ENCODE measurements around the gene RNF182. TPM values are rescaled to one million over a fixed set of nuclear protein-coding genes. Genes with fewer than 3 reads are reported as not detected.

RNF182 gene
- polyA plus RNA-seq, 3 donors: not detected

DNA sequence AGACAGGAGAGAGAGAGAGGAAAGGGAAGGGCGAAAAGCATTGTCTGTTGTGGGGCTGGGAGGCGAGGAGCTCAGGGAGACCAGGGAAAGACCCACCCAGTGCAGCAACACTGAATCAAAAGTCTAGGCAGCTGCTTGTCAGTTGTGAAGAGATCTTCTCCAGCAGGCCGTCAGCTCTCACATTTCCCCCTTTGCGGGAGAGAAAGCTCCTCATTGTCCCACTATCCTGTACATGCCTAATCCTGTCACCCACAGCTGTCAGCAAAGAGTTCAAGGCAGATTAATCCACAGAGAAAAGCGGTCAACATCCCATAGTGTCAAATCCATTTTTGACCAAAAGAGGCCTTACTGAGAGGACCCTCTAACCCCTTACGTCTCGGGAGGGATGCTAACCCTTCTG lies 27.3 kb downstream of the RNF182 start:
- Mint-ChIP-seq H3K4me1 (no peaks in the 10 kb centered on the region), H3K36me3 (no peaks in the 10 kb centered on the region), H3K27ac (no peak overlapping the region), H3K4me3 (no peak overlapping the region), H3K27me3 (ENCODE audit: low read depth in 3 of 3) (peaks cover 0 to 3% (median 0%) of the 10 kb centered on the region in 3 donors), H3K9me3 (peaks cover 0 to 7% (median 5%) of the 10 kb centered on the region in 7 donors)
- Histone ChIP-seq H3K9me3 (replicated peaks in 1 of 2; ENCODE audit: control insufficient read depth in 1 of 2, insufficient read depth in 1 of 2, low read length in 2 of 2) (peaks cover 0 to 4% of the 10 kb centered on the region in 2 donors), H3K4me3 (replicated peaks in 1 of 3; ENCODE audit: low read depth in 2 of 3, low read length in 3 of 3) (no peak overlapping the region), H3K27me3 (ENCODE audit: control insufficient read depth in 2 of 2, insufficient read depth in 2 of 2, low read length in 2 of 2) (no peaks in the 10 kb centered on the region), H3K79me2 (ENCODE audit: insufficient read depth, low read length) (no peaks in the 10 kb centered on the region), H3K4me2 (replicated peaks; ENCODE audit: extremely low read depth, low read length, poor library complexity, severe bottlenecking) (no peak overlapping the region), H3K4me1 (ENCODE audit: control insufficient read depth in 1 of 2, insufficient read depth in 2 of 2, low read length in 2 of 2) (no peaks in the 10 kb centered on the region), H3K36me3 (replicated peaks in 1 of 2; ENCODE audit: control insufficient read depth in 1 of 2, insufficient read depth in 2 of 2, low read length in 2 of 2) (no peaks in the 10 kb centered on the region), H4K20me1 (ENCODE audit: insufficient read depth, low read length) (no peaks in the 10 kb centered on the region), H3K27ac (ENCODE audit: low read depth in 1 of 2, low read length in 2 of 2) (no peak overlapping the region), H3K9ac (ENCODE audit: insufficient read depth, low read length, poor library complexity, severe bottlenecking) (no peak overlapping the region), H2AFZ (ENCODE audit: insufficient read depth, low read depth, low read length, poor library complexity, severe bottlenecking) (no peak overlapping the region)
- TF ChIP-seq, protein P1, sequence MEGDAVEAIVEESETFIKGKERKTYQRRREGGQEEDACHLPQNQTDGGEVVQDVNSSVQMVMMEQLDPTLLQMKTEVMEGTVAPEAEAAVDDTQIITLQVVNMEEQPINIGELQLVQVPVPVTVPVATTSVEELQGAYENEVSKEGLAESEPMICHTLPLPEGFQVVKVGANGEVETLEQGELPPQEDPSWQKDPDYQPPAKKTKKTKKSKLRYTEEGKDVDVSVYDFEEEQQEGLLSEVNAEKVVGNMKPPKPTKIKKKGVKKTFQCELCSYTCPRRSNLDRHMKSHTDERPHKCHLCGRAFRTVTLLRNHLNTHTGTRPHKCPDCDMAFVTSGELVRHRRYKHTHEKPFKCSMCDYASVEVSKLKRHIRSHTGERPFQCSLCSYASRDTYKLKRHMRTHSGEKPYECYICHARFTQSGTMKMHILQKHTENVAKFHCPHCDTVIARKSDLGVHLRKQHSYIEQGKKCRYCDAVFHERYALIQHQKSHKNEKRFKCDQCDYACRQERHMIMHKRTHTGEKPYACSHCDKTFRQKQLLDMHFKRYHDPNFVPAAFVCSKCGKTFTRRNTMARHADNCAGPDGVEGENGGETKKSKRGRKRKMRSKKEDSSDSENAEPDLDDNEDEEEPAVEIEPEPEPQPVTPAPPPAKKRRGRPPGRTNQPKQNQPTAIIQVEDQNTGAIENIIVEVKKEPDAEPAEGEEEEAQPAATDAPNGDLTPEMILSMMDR (IDR thresholded peaks at IDR 0.05): no peak
- intact Hi-C loops (cut with micrococcal nuclease): no loop called here
- 98% methylated on average over 5 of the region's 7 CpGs for WGBS (ENCODE audit: insufficient coverage)
- no peak for DNase-seq

DNA sequence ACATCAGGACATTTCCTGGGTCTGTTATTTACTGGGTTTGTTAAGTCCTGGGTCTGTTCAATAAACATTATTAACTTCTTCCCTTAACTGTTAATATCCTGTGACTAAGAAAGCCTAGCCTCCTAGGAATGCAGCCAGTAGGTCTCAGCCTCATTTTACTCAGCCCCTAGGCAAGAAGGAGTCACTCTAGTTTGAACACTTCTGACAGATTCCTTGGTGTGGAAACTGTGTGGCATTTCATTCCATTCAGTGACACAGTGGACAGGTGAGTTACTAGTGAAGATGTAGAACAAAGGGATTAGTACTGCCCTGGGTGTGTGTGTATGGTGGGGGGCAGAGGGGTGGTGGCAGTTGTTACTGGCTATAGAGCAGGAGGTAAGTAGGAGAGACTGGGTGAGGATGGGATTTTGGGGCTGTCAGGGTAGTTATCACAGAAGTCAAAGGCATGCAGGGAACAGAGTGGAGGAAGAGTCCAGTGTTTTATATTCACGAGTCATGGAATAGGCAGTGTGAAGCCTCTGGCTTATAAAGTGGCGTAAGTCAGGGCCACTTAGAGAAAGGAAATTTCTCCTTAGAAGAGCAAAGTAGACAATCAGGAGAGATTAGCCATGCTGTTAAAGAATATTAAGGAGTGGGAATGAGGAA lies 28.4 kb downstream of the RNF182 start:
- H3K9me3 Mint-ChIP-seq: peaks cover 0 to 7% (median 2%) of the 10 kb centered on the region in 7 donors
- H3K27ac Mint-ChIP-seq: peak overlapping the region in 1 of 7 donors; percentile 4
- no peak overlapping the region for H2AFZ ChIP-seq (ENCODE audit: insufficient read depth, low read depth, low read length, poor library complexity, severe bottlenecking)
- no peak overlapping the region for H3K27ac ChIP-seq (ENCODE audit: low read depth in 1 of 2, low read length in 2 of 2)
- no peak overlapping the region for H3K4me3 Mint-ChIP-seq
- peaks cover 0 to 4% of the 10 kb centered on the region in 2 donors for H3K9me3 ChIP-seq (replicated peaks in 1 of 2; ENCODE audit: control insufficient read depth in 1 of 2, insufficient read depth in 1 of 2, low read length in 2 of 2)
- no peaks in the 10 kb centered on the region for H3K79me2 ChIP-seq (ENCODE audit: insufficient read depth, low read length)
- no peaks in the 10 kb centered on the region for H3K36me3 Mint-ChIP-seq
- no peak overlapping the region for H3K4me3 ChIP-seq (replicated peaks in 1 of 3; ENCODE audit: low read depth in 2 of 3, low read length in 3 of 3)
- DNase-seq: no peak
- TF ChIP-seq, protein P1 (IDR thresholded peaks at IDR 0.05): no peak
- no peak overlapping the region for H3K4me2 ChIP-seq (replicated peaks; ENCODE audit: extremely low read depth, low read length, poor library complexity, severe bottlenecking)
- intact Hi-C loops (cut with micrococcal nuclease): no loop called here
- no peaks in the 10 kb centered on the region for H3K4me1 ChIP-seq (ENCODE audit: control insufficient read depth in 1 of 2, insufficient read depth in 2 of 2, low read length in 2 of 2)
- no peaks in the 10 kb centered on the region for H3K4me1 Mint-ChIP-seq
- H4K20me1 ChIP-seq (ENCODE audit: insufficient read depth, low read length): no peaks in the 10 kb centered on the region
- no peaks in the 10 kb centered on the region for H3K27me3 ChIP-seq (ENCODE audit: control insufficient read depth in 2 of 2, insufficient read depth in 2 of 2, low read length in 2 of 2)
- H3K27me3 Mint-ChIP-seq (ENCODE audit: low read depth in 3 of 3): peaks cover 0 to 5% (median 2%) of the 10 kb centered on the region in 3 donors
- WGBS (ENCODE audit: insufficient coverage): 86% methylated on average over 2 of the region's 2 CpGs
- no peaks in the 10 kb centered on the region for H3K36me3 ChIP-seq (replicated peaks in 1 of 2; ENCODE audit: control insufficient read depth in 1 of 2, insufficient read depth in 2 of 2, low read length in 2 of 2)
- no peak overlapping the region for H3K9ac ChIP-seq (ENCODE audit: insufficient read depth, low read length, poor library complexity, severe bottlenecking)

Measured in CD14-positive monocyte (primary cell).